ENCODE measurements around the gene DOCK4.

DOCK4 gene

GRCh38 chr7:111762799-111763198 lies 443.4 kb downstream of the DOCK4 start:
- Histone ChIP-seq H3K4me3 (IDR thresholded peaks at IDR 0.05; ENCODE audit: insufficient read depth, low read depth, low read length) (no peak overlapping the region), H3K36me3 (ENCODE audit: insufficient read depth) (no peaks in the 10 kb centered on the region), H3K27me3 (ENCODE audit: insufficient read depth, low read depth) (no peaks in the 10 kb centered on the region), H3K4me1 (ENCODE audit: low read depth, poor library complexity, severe bottlenecking) (peaks cover 7% of the 10 kb centered on the region), H3K27ac (no peak overlapping the region), H3K9ac (no peak overlapping the region), H3K79me2 (ENCODE audit: insufficient read depth, low read depth) (no peaks in the 10 kb centered on the region), H3K4me2 (no peak overlapping the region), H2AFZ (ENCODE audit: low read depth) (no peak overlapping the region), H4K20me1 (ENCODE audit: insufficient read depth) (no peaks in the 10 kb centered on the region)
- TF ChIP-seq CTCF (conservative IDR thresholded peaks at IDR 0.05; ENCODE audit: low read depth, low read length), result no peak

GRCh38 chr7:111762211-111762610 lies 444.0 kb downstream of the DOCK4 start:
- no peaks in the 10 kb centered on the region for H4K20me1 ChIP-seq (ENCODE audit: insufficient read depth)
- no peak overlapping the region for H3K4me2 ChIP-seq
- H3K27ac ChIP-seq, result no peak overlapping the region
- no peak overlapping the region for H3K9ac ChIP-seq
- no peak overlapping the region for H2AFZ ChIP-seq (ENCODE audit: low read depth)
- TF ChIP-seq CTCF (conservative IDR thresholded peaks at IDR 0.05; ENCODE audit: low read depth, low read length), result no peak
- H3K4me3 ChIP-seq (IDR thresholded peaks at IDR 0.05; ENCODE audit: insufficient read depth, low read depth, low read length), result no peak overlapping the region
- H3K4me1 ChIP-seq (ENCODE audit: low read depth, poor library complexity, severe bottlenecking), result peaks cover 7% of the 10 kb centered on the region
- no peaks in the 10 kb centered on the region for H3K79me2 ChIP-seq (ENCODE audit: insufficient read depth, low read depth)
- no peaks in the 10 kb centered on the region for H3K27me3 ChIP-seq (ENCODE audit: insufficient read depth, low read depth)
- H3K36me3 ChIP-seq (ENCODE audit: insufficient read depth), result no peaks in the 10 kb centered on the region

GRCh38 chr7:111760043-111760442 lies 446.2 kb downstream of the DOCK4 start:
- H3K27me3 ChIP-seq (ENCODE audit: insufficient read depth, low read depth), result no peaks in the 10 kb centered on the region
- no peak overlapping the region for H3K4me2 ChIP-seq
- H3K9ac ChIP-seq, result no peak overlapping the region
- no peaks in the 10 kb centered on the region for H4K20me1 ChIP-seq (ENCODE audit: insufficient read depth)
- H3K4me1 ChIP-seq (ENCODE audit: low read depth, poor library complexity, severe bottlenecking), result peaks cover 7% of the 10 kb centered on the region
- TF ChIP-seq CTCF (conservative IDR thresholded peaks at IDR 0.05; ENCODE audit: low read depth, low read length), result no peak
- H3K36me3 ChIP-seq (ENCODE audit: insufficient read depth), result no peaks in the 10 kb centered on the region
- H3K27ac ChIP-seq, result no peak overlapping the region
- no peak overlapping the region for H2AFZ ChIP-seq (ENCODE audit: low read depth)
- no peaks in the 10 kb centered on the region for H3K79me2 ChIP-seq (ENCODE audit: insufficient read depth, low read depth)
- H3K4me3 ChIP-seq (IDR thresholded peaks at IDR 0.05; ENCODE audit: insufficient read depth, low read depth, low read length), result no peak overlapping the region

GRCh38 chr7:111758332-111758731 lies 447.9 kb downstream of the DOCK4 start:
- no peaks in the 10 kb centered on the region for H3K36me3 ChIP-seq (ENCODE audit: insufficient read depth)
- H4K20me1 ChIP-seq (ENCODE audit: insufficient read depth), result no peaks in the 10 kb centered on the region

More at GRCh38 chr7:111758332-111758731, 447.9 kb downstream of the DOCK4 start:
- Histone ChIP-seq H2AFZ (ENCODE audit: low read depth) (no peak overlapping the region), H3K79me2 (ENCODE audit: insufficient read depth, low read depth) (no peaks in the 10 kb centered on the region), H3K4me3 (IDR thresholded peaks at IDR 0.05; ENCODE audit: insufficient read depth, low read depth, low read length) (no peak overlapping the region), H3K27me3 (ENCODE audit: insufficient read depth, low read depth) (no peaks in the 10 kb centered on the region), H3K27ac (no peak overlapping the region), H3K4me2 (no peak overlapping the region), H3K4me1 (ENCODE audit: low read depth, poor library complexity, severe bottlenecking) (no peaks in the 10 kb centered on the region), H3K9ac (no peak overlapping the region)
- TF ChIP-seq CTCF (conservative IDR thresholded peaks at IDR 0.05; ENCODE audit: low read depth, low read length), result no peak

All from KMS-11 (cell line).